ENCODE measurements around the gene TRIM32.

The TRIM32 gene

DNA sequence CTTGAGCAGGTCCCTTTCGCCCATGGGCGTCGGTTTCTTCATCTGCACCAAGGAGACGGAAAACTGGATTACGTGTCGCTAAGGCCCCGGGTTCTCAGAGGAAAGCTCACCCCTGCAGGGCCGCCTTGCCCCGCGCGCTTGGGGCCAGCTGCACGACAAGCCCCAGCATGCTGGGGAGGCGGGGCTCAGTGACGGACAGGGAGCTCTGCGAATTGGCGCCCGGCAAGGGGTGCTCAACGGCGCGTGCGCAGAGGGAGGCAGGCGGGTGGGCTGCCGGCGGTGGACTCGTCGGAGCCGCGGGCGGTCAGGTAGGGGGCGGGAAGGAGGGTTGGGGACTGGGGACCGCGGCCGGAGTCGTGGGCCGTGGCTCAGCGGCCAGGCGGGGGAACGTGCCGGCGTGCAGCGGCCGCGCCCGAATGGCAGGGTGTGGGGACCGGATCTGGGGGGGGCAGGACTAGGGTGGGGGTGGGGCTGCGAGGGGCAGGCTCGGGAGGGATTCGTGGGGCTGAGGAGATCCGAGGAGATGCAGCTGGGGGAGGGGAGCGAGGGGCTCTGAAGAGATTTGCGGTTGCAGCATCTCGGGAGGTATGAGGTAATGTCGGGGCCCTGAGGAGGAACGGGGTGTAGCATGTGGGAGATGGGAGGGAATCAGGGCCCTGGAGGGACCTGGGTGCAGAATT is at the start of gene TRIM32:
Gene TRIM32, plus strand, starts transcription at position 232 of the 680 bp plus-strand sequence. CDS start 10,438 bp downstream, outside the sequence.
- DNase-seq (ENCODE audit: insufficient read length, low spot score) (peak; percentile 82), FAIRE-seq (peak; percentile 88)

GRCh38 chr9:116639251-116639741 is 47.8 kb upstream of the TRIM32 start:
- DNase-seq (ENCODE audit: insufficient read length, low spot score), result no peak
- FAIRE-seq, result no peak

DNA sequence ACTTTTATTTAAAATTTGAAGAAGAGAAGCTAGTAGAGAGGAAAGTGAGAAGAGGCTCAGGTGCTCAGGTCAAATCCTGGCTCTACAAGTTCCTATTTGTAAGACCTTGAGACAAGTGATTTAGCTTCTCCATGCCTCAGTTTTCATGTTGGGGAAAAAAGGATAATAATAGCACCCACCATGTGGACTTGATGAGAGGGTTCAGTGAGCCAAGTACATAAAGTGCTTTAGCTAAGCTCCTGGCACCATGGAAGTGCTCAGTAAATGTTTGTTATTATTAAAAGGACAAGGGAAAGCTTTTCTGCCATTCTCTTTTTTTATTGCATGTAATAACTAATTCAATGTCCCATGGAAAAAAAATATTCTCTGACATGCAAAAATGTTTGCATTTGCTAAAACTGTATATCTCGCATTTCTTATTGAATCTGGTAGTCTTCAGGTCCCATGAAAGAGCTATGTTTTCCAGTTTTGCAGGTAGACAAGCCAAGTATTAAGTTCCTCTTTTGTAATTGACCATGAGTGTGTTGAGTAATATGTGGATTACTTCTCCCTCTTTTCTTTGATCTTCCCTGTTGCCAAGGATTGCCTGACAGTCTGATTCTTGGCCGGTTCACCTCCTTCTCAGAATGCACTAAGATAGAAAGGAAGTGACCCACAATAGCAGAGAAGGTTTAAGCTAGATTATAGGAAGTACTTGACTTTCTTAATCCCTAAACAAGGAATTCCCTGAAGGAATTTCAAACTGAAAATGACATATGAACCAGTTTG is 45.6 kb upstream of the TRIM32 start:
- DNase-seq (ENCODE audit: insufficient read length, low spot score) (no peak), FAIRE-seq (no peak)

GRCh38 chr9:116643691-116644090 is 43.4 kb upstream of the TRIM32 start:
- DNase-seq (ENCODE audit: insufficient read length, low spot score), result no peak
- FAIRE-seq, result no peak

GRCh38 chr9:116644091-116644688 is 42.9 kb upstream of the TRIM32 start:
- FAIRE-seq, result no peak
- DNase-seq (ENCODE audit: insufficient read length, low spot score), result no peak

DNA sequence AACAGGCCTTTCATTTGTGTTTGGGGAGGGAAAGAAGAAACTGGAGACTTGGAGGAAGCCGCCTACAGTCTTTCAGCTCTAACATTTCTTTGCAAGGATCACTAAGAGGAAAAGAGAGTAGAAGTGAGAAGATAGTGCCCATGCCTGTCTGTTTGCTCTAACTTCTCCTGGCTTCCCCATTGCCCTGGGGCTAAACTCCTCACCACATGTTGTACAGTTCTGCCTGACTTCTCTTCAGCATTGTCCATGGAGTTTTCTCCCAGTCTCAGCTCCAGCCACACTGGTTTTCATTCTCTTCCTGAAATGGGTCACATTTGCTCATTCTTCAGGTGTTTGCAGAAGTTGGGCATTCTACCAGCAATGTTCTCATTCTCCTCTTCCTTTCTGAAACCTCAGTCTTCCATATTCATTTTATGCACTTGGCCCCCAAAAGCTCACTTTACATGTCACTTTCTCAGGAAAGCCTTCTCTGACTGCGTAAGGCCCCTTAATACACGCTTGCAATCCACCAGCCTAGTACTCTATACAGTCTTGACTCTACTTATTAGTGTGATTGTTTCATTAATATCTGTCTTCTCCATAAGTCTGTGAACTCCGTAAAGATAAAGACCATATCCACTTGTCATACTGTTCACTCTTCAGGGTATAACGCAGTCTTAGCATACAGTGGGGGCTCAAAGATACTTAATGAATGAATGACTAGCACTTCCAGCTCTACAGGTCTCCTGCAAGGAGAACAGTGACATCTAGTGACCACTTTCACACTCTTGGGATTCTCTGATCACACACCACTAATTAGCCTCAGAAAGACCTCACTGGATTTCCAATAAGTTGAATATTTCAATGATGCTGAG is 40.2 kb upstream of the TRIM32 start:
- no peak for FAIRE-seq
- no peak for DNase-seq (ENCODE audit: insufficient read length, low spot score)

- FAIRE-seq (no peak), DNase-seq (ENCODE audit: insufficient read length, low spot score) (no peak)
These were observed 39.6 kb upstream of the TRIM32 start for GRCh38 chr9:116647515-116647809.

- DNase-seq (ENCODE audit: insufficient read length, low spot score) (no peak), FAIRE-seq (no peak)
These were observed 33.6 kb upstream of the TRIM32 start for GRCh38 chr9:116653348-116654058.

- no peak for FAIRE-seq
- no peak for DNase-seq (ENCODE audit: insufficient read length, low spot score)
These were observed 33.1 kb upstream of the TRIM32 start for GRCh38 chr9:116654059-116654355.

GRCh38 chr9:116656501-116656971 is 30.6 kb upstream of the TRIM32 start:
- no peak for FAIRE-seq

DNA sequence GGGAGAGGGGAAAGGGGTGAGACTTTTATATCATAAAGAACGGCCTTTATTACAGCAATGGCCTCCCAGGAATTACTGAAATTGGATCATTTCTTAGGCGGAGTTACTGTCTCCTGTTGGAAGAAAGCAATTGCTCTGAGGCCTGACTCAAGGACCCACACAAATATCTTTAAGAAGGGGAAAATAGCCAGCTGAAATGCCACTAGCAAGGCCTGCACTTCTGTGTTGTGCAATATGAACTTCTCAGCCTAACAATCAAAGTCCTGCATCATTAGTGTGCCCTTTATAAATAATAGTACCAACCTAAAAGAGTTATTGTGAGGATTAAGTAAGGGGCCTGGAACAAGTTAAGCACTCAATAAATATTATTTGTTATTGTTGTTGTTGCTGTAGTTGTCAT is 30.1 kb upstream of the TRIM32 start:
- FAIRE-seq (no peak), DNase-seq (ENCODE audit: insufficient read length, low spot score) (no peak)

More at GRCh38 chr9:116656501-116656971, 30.6 kb upstream of the TRIM32 start:
- no peak for DNase-seq (ENCODE audit: insufficient read length, low spot score)

DNA sequence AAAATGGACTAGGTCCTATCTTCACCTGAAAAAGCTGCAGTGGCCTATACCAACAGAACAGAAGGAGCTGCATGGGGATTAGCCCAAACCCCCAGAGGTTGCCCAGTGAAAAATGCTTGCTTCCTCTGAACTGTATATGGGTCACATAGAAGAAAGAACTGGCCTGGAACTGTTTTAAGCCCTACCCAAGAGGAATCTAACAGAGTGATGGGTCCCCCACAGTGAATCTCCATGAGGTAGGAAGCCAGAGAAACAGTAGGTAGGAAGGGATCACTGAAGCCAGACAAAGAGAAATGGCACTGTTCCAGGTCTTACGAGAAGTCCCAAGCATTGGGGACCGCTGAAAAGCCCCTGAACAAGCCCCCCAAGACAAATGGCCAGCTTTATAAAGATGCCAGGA is 28.8 kb upstream of the TRIM32 start:
- FAIRE-seq, result no peak
- DNase-seq (ENCODE audit: insufficient read length, low spot score), result no peak

GRCh38 chr9:116661037-116661954 is 25.8 kb upstream of the TRIM32 start:
- FAIRE-seq, result peak; percentile 80
- DNase-seq (ENCODE audit: insufficient read length, low spot score), result peak; percentile 41

DNA sequence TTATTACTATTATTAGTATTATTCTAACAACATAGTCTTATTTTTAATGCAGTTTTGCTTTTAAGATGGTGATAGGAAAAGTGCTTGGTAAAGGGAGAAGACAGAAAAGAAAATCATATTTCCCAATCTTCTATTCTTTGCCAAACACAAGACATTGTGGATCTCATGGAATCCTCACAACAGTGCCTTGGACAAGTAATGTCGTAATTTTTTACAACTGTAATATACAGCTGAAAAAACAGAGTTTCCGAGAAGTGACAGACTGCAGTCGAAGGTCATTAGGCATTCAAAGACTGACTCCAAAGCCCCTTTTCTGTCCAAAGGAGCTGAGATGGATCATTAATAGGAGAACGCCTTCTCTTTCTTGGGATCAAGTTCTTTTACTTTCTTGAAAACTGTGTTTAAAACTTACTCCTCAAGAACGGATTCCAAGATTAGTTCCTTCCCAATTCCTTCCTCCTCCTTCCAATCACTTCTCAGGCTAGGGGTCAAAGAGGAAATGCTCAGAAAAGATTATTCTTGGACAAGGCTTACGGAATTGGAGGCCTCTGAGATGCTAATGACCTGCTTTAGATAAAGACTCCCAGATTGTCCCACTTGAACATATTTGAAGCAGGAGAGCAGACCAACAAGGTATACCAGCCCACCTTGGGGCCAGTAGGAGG is 24.3 kb upstream of the TRIM32 start:
- no peak for DNase-seq (ENCODE audit: insufficient read length, low spot score)
- no peak for FAIRE-seq

DNA sequence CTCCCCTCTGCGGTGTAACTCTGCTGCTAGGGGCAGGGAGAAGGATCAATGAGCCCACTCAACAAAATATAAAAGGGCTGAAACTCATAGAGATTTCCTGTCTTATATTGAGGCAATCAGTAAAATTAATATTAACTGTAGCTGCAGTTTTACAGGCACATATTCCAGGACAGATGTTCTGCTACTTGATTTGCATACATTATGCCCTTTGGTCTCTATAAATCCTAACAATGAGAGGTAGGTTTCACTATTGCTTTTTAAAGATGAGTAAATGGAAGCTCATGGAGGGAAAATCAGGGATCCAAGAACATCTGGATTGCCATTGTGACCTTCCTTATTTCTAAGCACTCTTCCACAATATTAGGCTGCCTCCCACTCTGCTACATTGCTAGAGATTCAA is 23.5 kb upstream of the TRIM32 start:
- no peak for DNase-seq (ENCODE audit: insufficient read length, low spot score)

DNA sequence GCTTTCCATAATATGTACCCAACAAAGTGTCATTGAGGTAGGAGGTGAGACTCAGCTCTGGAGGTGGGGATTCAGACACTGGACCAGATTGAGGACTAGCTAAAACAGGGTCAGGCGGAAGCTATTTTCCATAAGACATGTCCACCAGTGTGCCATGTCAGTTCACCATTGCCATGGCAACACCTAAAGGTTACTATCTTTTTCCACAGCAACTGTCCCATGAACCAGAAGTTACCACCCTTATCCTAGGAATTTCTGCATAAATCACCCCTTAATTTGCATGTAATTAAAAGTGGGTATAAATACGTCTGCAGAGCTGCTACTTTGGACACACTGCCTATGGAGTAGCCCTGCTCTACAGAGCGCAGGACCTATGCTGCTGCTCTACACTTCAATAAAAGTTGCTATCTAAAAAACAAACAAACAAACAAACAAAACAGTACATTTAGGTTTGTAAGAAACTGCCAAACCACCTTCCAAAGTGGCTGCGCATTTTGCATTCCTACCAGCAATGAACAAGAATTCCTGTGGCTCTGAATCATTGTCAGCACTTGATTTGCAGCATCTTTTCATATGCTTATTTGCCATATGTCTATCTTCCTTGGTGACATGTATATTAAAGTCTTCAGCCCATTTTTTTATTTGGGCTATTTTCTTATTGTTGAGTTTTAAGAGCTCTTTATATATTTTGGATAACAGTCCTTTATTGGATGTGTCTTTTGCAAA is 18.0 kb upstream of the TRIM32 start:
- FAIRE-seq, result no peak
- no peak for DNase-seq (ENCODE audit: insufficient read length, low spot score)

More for the DNA sequence above, 23.5 kb upstream of the TRIM32 start:
- FAIRE-seq, result no peak

- FAIRE-seq (no peak), DNase-seq (ENCODE audit: insufficient read length, low spot score) (no peak)
These were observed 15.5 kb upstream of the TRIM32 start for GRCh38 chr9:116671605-116672004.

GRCh38 chr9:116673375-116673774 is 13.7 kb upstream of the TRIM32 start:
- no peak for FAIRE-seq
- DNase-seq (ENCODE audit: insufficient read length, low spot score), result no peak
